ENCODE measurements around the gene TSKS. TPM values are rescaled to one million over a fixed set of nuclear protein-coding genes. Genes with fewer than 3 reads are reported as not detected.
A peak's percentile ranks its signal among the peaks of the same experiment; 100 is the strongest.

The TSKS gene
- total and polyA plus RNA-seq, 2 donors (not counting 3 experiments of a cell fraction or from before 2014, with no cell fraction given) = 0.03 TPM; not detected in 1

- intact Hi-C loops (cut with micrococcal nuclease) (loop anchor here (2.0 kb wide), 1 partner anchor 41 kb away; no protein-coding TSS in a partner anchor), dilution Hi-C loops (cut with MboI; ENCODE audit: extremely low pct_ligation_motif_present, low sequenced_read_pairs) (no loop called here)
- H3K79me2 ChIP-seq (ENCODE audit: control insufficient read depth, insufficient read depth, low read length) = peaks cover 40% of the 10 kb centered on the region
- peak overlapping the region; percentile 62 for H3K27ac ChIP-seq (ENCODE audit: insufficient read depth, low read depth, low read length)
- TF ChIP-seq JUN (IDR thresholded peaks at IDR 0.05; ENCODE audit: borderline replicate concordance, insufficient read depth, insufficient read length, low read depth) (no peak), FOS (IDR thresholded peaks at IDR 0.05; ENCODE audit: borderline replicate concordance, insufficient read depth, low read length) (no peak), MAX (IDR thresholded peaks at IDR 0.05; ENCODE audit: insufficient read depth, insufficient read length) (no peak), EZH2 (IDR thresholded peaks at IDR 0.05; ENCODE audit: borderline replicate concordance, low read depth, low read length, severe bottlenecking) (no peak), GATA2 (IDR thresholded peaks at IDR 0.05; ENCODE audit: insufficient read depth, insufficient read length, low read depth, low read length) (no peak), POLR2AphosphoS5 (IDR thresholded peaks at IDR 0.05; ENCODE audit: insufficient read depth, low read depth, low read length) (no peak)
- H3K36me3 ChIP-seq (ENCODE audit: control insufficient read depth in 2 of 2, extremely low read depth in 1 of 2, insufficient read depth in 2 of 2, low read length in 2 of 2) = peaks cover 0 to 1% of the 10 kb centered on the region in 2 experiments
- no peak for DNase-seq (ENCODE audit: low read depth, low spot score)
- ChIA-PET CTCF (no interaction called here), POLR2A (no interaction called here)
- peak overlapping the region; percentile 93 for H3K9ac ChIP-seq (replicated peaks; ENCODE audit: extremely low read depth, insufficient read depth, low read length)
- H3K27me3 ChIP-seq (ENCODE audit: control insufficient read depth in 2 of 2, insufficient read depth in 2 of 2, low read length in 2 of 2) = no peaks in the 10 kb centered on the region
- BruUV-seq (replicated peaks) = no TSS peak
- no peaks in the 10 kb centered on the region for H4K20me1 ChIP-seq (replicated peaks; ENCODE audit: control insufficient read depth, extremely low read depth, insufficient read depth, low read length)
- H2AFZ ChIP-seq (ENCODE audit: low read depth, low read length) = no peak overlapping the region
- H3K4me3 ChIP-seq (replicated peaks in 1 of 3; ENCODE audit: insufficient read depth in 1 of 3, low read depth in 1 of 3, low read length in 3 of 3) = peak overlapping the region; percentile 94 to 99 (median 97)
- no peak for FAIRE-seq
- H3K4me1 ChIP-seq (ENCODE audit: control insufficient read depth, extremely low read depth, insufficient read depth, low read length) = peaks cover 12% of the 10 kb centered on the region
- no peaks in the 10 kb centered on the region for H3K9me3 ChIP-seq (replicated peaks; ENCODE audit: control insufficient read depth, insufficient read depth, low read length)
- H3K9me1 ChIP-seq (replicated peaks; ENCODE audit: control insufficient read depth, extremely low read depth, insufficient read depth, low read length) = no peaks in the 10 kb centered on the region
- H3K4me2 ChIP-seq (ENCODE audit: insufficient read depth, low read length) = peak overlapping the region; percentile 93
These were observed 5.0 kb upstream of the TSKS start for GRCh38 chr19:49767967-49768581.

- peak overlapping the region; percentile 94 to 99 (median 97) for H3K4me3 ChIP-seq (replicated peaks in 1 of 3; ENCODE audit: insufficient read depth in 1 of 3, low read depth in 1 of 3, low read length in 3 of 3)
- H3K9ac ChIP-seq (replicated peaks; ENCODE audit: extremely low read depth, insufficient read depth, low read length) = peak overlapping the region; percentile 93
- peaks cover 36% of the 10 kb centered on the region for H3K79me2 ChIP-seq (ENCODE audit: control insufficient read depth, insufficient read depth, low read length)
- no peak for FAIRE-seq
- H3K27ac ChIP-seq (ENCODE audit: insufficient read depth, low read depth, low read length) = peak overlapping the region; percentile 62
- POLR2A ChIA-PET = interaction anchor here (0.7 to 1.1 kb wide), 2 partner anchors 91 to 127 kb away, joined by 3 to 5 read pairs; partner anchors contain the start of gene RRAS
- H3K36me3 ChIP-seq (ENCODE audit: control insufficient read depth in 2 of 2, extremely low read depth in 1 of 2, insufficient read depth in 2 of 2, low read length in 2 of 2) = no peaks in the 10 kb centered on the region
- peaks cover 12% of the 10 kb centered on the region for H3K4me1 ChIP-seq (ENCODE audit: control insufficient read depth, extremely low read depth, insufficient read depth, low read length)
- CTCF ChIA-PET = no interaction called here
- no peak for TF ChIP-seq EZH2 (IDR thresholded peaks at IDR 0.05; ENCODE audit: borderline replicate concordance, low read depth, low read length, severe bottlenecking)
- no peak for TF ChIP-seq MYC (IDR thresholded peaks at IDR 0.05; ENCODE audit: low read depth, low read length)
- no peak for TF ChIP-seq MAX (IDR thresholded peaks at IDR 0.05; ENCODE audit: insufficient read depth, insufficient read length)
- TF ChIP-seq GATA2 (IDR thresholded peaks at IDR 0.05; ENCODE audit: insufficient read depth, insufficient read length, low read depth, low read length) = no peak
- no peak for TF ChIP-seq JUN (IDR thresholded peaks at IDR 0.05; ENCODE audit: borderline replicate concordance, insufficient read depth, insufficient read length, low read depth)
- TF ChIP-seq POLR2A (IDR thresholded peaks at IDR 0.05; ENCODE audit: low read depth, low read length) = no peak
- no peak for TF ChIP-seq FOS (IDR thresholded peaks at IDR 0.05; ENCODE audit: borderline replicate concordance, insufficient read depth, low read length)
- TF ChIP-seq POLR2AphosphoS5 (IDR thresholded peaks at IDR 0.05; ENCODE audit: insufficient read depth, low read depth, low read length) = no peak
- TF ChIP-seq CTCF (IDR thresholded peaks at IDR 0.05; ENCODE audit: extremely low read depth in 1 of 2, insufficient read depth in 1 of 2, low read depth in 1 of 2, low read length in 2 of 2) = no peak
- dilution Hi-C loops (cut with MboI; ENCODE audit: extremely low pct_ligation_motif_present, low sequenced_read_pairs) (no loop called here), intact Hi-C loops (cut with micrococcal nuclease) (loop anchor here (2.0 kb wide), 1 partner anchor 41 kb away; no protein-coding TSS in a partner anchor)
- BruUV-seq (replicated peaks) = no TSS peak
- H3K9me3 ChIP-seq (replicated peaks; ENCODE audit: control insufficient read depth, insufficient read depth, low read length) = no peaks in the 10 kb centered on the region
- peak; percentile 20 for DNase-seq (ENCODE audit: low read depth, low spot score)
- H2AFZ ChIP-seq (ENCODE audit: low read depth, low read length) = peak overlapping the region; percentile 83
- no peaks in the 10 kb centered on the region for H3K9me1 ChIP-seq (replicated peaks; ENCODE audit: control insufficient read depth, extremely low read depth, insufficient read depth, low read length)
- no peaks in the 10 kb centered on the region for H4K20me1 ChIP-seq (replicated peaks; ENCODE audit: control insufficient read depth, extremely low read depth, insufficient read depth, low read length)
- H3K4me2 ChIP-seq (ENCODE audit: insufficient read depth, low read length) = peak overlapping the region; percentile 93
- H3K27me3 ChIP-seq (ENCODE audit: control insufficient read depth in 2 of 2, insufficient read depth in 2 of 2, low read length in 2 of 2) = no peaks in the 10 kb centered on the region
These were observed 4.3 kb upstream of the TSKS start for GRCh38 chr19:49767381-49767780.

Measured in endothelial cell of umbilical vein (primary cell).